ENCODE measurements around the gene FBXW9. TPM values are rescaled to one million over a fixed set of nuclear protein-coding genes. Genes with fewer than 3 reads are reported as not detected.
A peak's percentile ranks its signal among the peaks of the same experiment; 100 is the strongest.

Gene FBXW9
- total and polyA plus RNA-seq, 2 of the 8 experiments (the other 6 are each of a cell fraction or from before 2014, with no cell fraction given) = 10.8 to 30.1 TPM

DNA sequence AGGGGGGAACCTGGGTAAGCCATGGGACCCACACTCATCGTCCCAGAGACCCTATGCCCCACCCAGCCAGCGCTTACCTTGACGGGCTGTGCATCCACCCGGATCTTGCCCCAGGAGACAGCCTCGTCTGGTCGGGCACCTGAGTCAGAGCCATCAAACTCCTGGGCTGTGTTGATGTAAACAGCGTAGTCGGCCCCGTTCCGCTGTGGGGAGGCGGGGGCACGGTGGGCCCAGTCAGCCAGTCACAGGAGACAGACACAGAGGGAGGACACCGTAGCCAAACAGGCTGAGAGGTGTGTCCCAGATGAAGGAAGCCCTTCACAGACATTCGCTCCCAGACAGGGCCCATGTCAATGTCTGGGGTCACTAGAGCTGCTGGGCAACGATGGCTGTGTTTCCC is 20.5 kb downstream of the FBXW9 start:
- no peak overlapping the region for H3K18ac ChIP-seq (ENCODE audit: extremely low read depth, low read length)
- DNase-seq (ENCODE audit: low read depth in 1 of 2, low spot score in 2 of 2) = no peak
- H3K27ac ChIP-seq (ENCODE audit: low read depth, low read length) = no peak overlapping the region
- no peak overlapping the region for H3K23ac ChIP-seq (ENCODE audit: insufficient read length)
- H3K4ac ChIP-seq (replicated peaks; ENCODE audit: insufficient read length, low read depth, low read length) = no peak overlapping the region
- peaks cover 36 to 57% (median 52%) of the 10 kb centered on the region in 4 experiments for H3K36me3 ChIP-seq (ENCODE audit: control insufficient read depth in 2 of 4, insufficient read depth in 4 of 4, low read length in 3 of 4)
- H2BK15ac ChIP-seq (ENCODE audit: low read length) = no peak overlapping the region
- H3K9me3 ChIP-seq (ENCODE audit: insufficient read depth in 2 of 2, low read depth in 1 of 2, low read length in 1 of 2) = no peaks in the 10 kb centered on the region; a peak in 1 of 4 replicates
- H3K4me1 ChIP-seq (replicated peaks in 1 of 4; ENCODE audit: control insufficient read depth in 3 of 4, insufficient read depth in 4 of 4, low read length in 3 of 4) = no peaks in the 10 kb centered on the region; a peak in 1 of 7 replicates
- no peak overlapping the region for H3K56ac ChIP-seq (replicated peaks; ENCODE audit: insufficient read length, low read depth, low read length)
- H2AFZ ChIP-seq (ENCODE audit: low read length) = no peak overlapping the region
- TF ChIP-seq SAP30 (IDR thresholded peaks at IDR 0.05; ENCODE audit: insufficient read depth, insufficient replicate concordance, low read length) (no peak), TAF1 (IDR thresholded peaks at IDR 0.05; ENCODE audit: low read depth, low read length) (no peak), SP4 (IDR thresholded peaks at IDR 0.05; ENCODE audit: low read length) (no peak), RXRA (IDR thresholded peaks at IDR 0.05; ENCODE audit: insufficient read depth, low read depth, low read length) (no peak), CEBPB (IDR thresholded peaks at IDR 0.05; ENCODE audit: low read depth, low read length) (no peak), POLR2A (IDR thresholded peaks at IDR 0.05; ENCODE audit: control extremely low read depth in 1 of 2, low read depth in 2 of 2, low read length in 2 of 2) (peak in 1 of 2 experiments; percentile 18; a peak in 1 of 3 replicates)
- TF ChIP-seq, protein P1, sequence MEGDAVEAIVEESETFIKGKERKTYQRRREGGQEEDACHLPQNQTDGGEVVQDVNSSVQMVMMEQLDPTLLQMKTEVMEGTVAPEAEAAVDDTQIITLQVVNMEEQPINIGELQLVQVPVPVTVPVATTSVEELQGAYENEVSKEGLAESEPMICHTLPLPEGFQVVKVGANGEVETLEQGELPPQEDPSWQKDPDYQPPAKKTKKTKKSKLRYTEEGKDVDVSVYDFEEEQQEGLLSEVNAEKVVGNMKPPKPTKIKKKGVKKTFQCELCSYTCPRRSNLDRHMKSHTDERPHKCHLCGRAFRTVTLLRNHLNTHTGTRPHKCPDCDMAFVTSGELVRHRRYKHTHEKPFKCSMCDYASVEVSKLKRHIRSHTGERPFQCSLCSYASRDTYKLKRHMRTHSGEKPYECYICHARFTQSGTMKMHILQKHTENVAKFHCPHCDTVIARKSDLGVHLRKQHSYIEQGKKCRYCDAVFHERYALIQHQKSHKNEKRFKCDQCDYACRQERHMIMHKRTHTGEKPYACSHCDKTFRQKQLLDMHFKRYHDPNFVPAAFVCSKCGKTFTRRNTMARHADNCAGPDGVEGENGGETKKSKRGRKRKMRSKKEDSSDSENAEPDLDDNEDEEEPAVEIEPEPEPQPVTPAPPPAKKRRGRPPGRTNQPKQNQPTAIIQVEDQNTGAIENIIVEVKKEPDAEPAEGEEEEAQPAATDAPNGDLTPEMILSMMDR (IDR thresholded peaks at IDR 0.05; ENCODE audit: control extremely low read depth in 1 of 3, insufficient read depth in 1 of 3, low read depth in 1 of 3, low read length in 3 of 3) = no peak
- H3K4me2 ChIP-seq (ENCODE audit: insufficient read depth in 1 of 2, low read depth in 2 of 2, low read length in 2 of 2) = no peak overlapping the region
- peaks cover 9% of the 10 kb centered on the region; the same call in 1 of the 2 replicates for H3K79me1 ChIP-seq (ENCODE audit: low read depth, low read length)
- 91% methylated on average over 14 of the region's 15 CpGs; no CpG with 5 or more reads in 1 of the 2 experiments for WGBS, 2 experiments (ENCODE audit: extremely low coverage in 1 of 2, insufficient coverage in 1 of 2, insufficient read length in 1 of 2, insufficient replicate concordance in 2 of 2, low coverage in 1 of 2, low lambda C conversion rate in 2 of 2, missing lambda C conversion rate in 1 of 2)
- H2BK20ac ChIP-seq (ENCODE audit: low read length) = no peak overlapping the region
- peaks cover 0 to 11% of the 10 kb centered on the region in 2 experiments; a peak in 2 of 4 replicates for H3K79me2 ChIP-seq (ENCODE audit: control insufficient read depth in 1 of 2, insufficient read depth in 2 of 2, low read length in 2 of 2)
- H3K4me3 ChIP-seq (ENCODE audit: extremely low read depth in 1 of 4, insufficient read depth in 2 of 4, low read depth in 3 of 4, low read length in 4 of 4) = no peak overlapping the region
- H4K5ac ChIP-seq (ENCODE audit: insufficient read length, low read depth, low read length) = no peak overlapping the region
- H3K23me2 ChIP-seq (ENCODE audit: low read depth, low read length) = no peaks in the 10 kb centered on the region
- no peak overlapping the region for H2AK5ac ChIP-seq (ENCODE audit: low read depth, low read length)
- ChIA-PET CTCF (ENCODE audit: partially characterized antibody) (interaction anchor here (0.9 to 3.5 kb wide), 9 partner anchors 9 to 120 kb away, joined by 3 to 20 read pairs (median 4); partner anchors contain the start of genes MAN2B1 and WDR83), POLR2A (ENCODE audit: partially characterized antibody) (interaction anchor here (0.9 to 6.4 kb wide), 9 partner anchors 10 to 47 kb away, joined by 3 to 93 read pairs (median 3); partner anchors contain the start of genes FBXW9, MAN2B1 and WDR83)
- H4K20me1 ChIP-seq (replicated peaks in 1 of 2; ENCODE audit: control insufficient read depth in 1 of 2, insufficient read depth in 2 of 2, low read length in 2 of 2) = peaks cover 3 to 20% of the 10 kb centered on the region in 2 experiments
- no peak for FAIRE-seq
- no peak overlapping the region for H2BK12ac ChIP-seq (ENCODE audit: low read depth, low read length)
- H2BK5ac ChIP-seq (ENCODE audit: low read depth, low read length) = no peak overlapping the region
- no peak overlapping the region for H2BK120ac ChIP-seq (replicated peaks; ENCODE audit: low read depth, low read length)
- no peak overlapping the region for H4K91ac ChIP-seq (replicated peaks; ENCODE audit: insufficient read length, low read length)
- no peak overlapping the region for H3K14ac ChIP-seq (ENCODE audit: insufficient read length)
- peak overlapping the region; percentile 53; the same call in 1 of the 2 replicates for H4K8ac ChIP-seq (ENCODE audit: extremely low read depth, insufficient read depth, low read length)
- no peaks in the 10 kb centered on the region for H3K27me3 ChIP-seq (replicated peaks in 1 of 4; ENCODE audit: control insufficient read depth in 3 of 4, extremely low read depth in 1 of 4, insufficient read depth in 3 of 4, low read length in 3 of 4)
- no peak overlapping the region for H3K9ac ChIP-seq (replicated peaks in 1 of 4; ENCODE audit: extremely low read depth in 1 of 4, low read depth in 3 of 4, low read length in 3 of 4)

Data from H1 (cell line).